ENCODE results near the gene ZNF677.
"Not testable (repeated sequence)": the region's sequence is repeated elsewhere in the genome, so short reads cannot be mapped to it uniquely, and the experiment has no call there.

Gene ZNF677

DNA sequence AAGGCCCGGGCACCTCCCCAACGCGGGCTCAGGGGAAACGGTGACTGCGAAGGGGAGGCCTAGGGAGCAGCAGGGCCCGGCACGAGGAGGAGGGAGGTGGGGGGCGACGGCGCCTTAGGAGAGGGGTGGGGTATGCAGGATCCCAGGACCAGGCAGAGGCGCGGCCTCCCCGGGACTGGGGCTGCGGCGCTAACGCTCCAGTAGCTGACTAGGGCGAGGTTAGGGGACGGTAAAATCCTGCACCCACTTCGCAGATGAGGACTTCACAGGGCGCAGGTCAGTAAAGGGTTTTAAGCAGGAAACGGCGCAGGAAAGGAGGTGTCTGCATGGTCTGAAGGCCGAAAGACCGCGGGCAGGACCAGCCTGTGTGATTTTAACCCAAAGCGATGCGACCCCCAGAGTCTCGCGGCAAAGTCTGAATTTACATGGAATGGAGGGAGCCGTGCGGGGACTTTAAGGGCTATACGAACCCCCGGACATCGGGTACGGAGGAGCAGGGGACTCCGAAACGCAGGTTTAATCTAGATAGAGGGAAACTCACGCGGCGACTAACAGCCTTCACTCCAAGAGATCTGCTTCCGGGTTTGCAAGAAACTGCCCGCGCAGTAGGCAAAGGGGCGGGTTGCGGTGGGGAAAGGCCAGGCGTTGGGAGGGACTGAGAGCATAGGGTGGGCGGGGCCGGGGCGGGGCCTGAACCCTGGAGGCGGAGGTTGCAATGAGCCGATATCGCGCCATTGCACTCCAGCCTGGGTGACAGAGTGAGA lies 61.7 kb downstream of the ZNF677 start, which contains the start of gene ZNF665:
TSS of gene ZNF665 (minus strand) at position 588 of the 764 bp plus-strand sequence. CDS start 10,460 bp downstream, outside the sequence.
- peak; percentile 40 to 87 (median 72) for DNase-seq

DNA sequence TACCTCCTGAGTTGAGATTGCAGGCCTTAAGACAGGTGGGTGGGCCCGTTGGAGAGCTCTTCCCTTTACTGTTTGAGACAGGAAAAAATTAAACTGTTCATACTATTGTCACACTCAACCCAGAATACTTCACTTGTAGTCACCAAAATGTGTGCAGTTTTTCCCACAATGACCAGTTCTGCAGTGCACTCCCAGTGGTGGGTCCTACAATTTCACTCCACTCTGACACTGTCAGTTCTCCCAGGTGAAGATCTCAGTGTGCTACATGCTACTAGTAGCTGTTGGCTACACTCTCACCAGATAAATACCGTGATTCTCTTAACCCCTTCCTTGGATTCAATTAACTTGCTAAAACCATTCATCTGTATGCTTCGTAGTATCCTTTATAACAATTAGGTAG lies 64.4 kb downstream of the ZNF677 start:
- no peak for DNase-seq

DNA sequence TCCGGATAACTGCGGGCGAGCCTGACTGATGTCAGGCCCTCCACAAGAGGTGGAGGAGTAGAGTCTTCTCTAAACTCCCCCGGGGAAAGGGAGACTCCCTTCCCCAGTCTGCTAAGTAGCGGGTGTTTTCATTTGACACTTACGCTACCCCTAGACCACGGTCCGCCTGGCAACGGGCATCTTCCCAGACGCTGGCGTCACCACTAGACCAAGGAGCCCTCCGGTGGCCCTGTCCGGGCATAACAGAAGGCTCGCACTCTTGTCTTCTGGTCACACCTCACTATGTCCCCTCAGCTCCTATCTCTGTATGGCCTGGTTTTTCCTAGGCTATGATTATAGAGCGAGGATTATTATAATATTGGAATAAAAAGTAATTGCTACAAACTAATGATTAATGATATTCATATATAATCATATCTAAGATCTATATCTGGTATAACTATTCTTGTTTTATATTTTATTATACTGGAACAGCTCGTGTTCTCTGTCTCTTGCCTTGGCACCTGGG lies 64.9 kb downstream of the ZNF677 start:
- DNase-seq = not testable (repeated sequence)

Measured in stimulated activated naive CD4-positive, alpha-beta T cell (primary cell).